OCI-LY1 (cell line): ENCODE data around the gene DAP.
"Not testable (repeated sequence)": the region's sequence is repeated elsewhere in the genome, so short reads cannot be mapped to it uniquely, and the experiment has no call there.

ENCODE experiments used
- H2AFZ ChIP-seq: fragments of 200-600 bp; sonication (generic), shearing (Covaris generic); 2 replicates; pipeline ENCODE4 v1.6.0; 2014; ENCODE audit warnings: antibody characterized with exemption, mild to moderate bottlenecking, low read length
- H3F3A ChIP-seq: fragments of 200-600 bp; sonication (generic), shearing (Covaris generic); 2 replicates; pipeline ENCODE4 v1.6.0; 2014; ENCODE audit warnings: mild to moderate bottlenecking, antibody characterized with exemption, low read length, moderate library complexity; ENCODE audit not compliant: insufficient read depth
- H3K27ac ChIP-seq: fragments of 200-600 bp; sonication (generic); 2 replicates; pipeline ENCODE4 v1.5.1; 2014; ENCODE audit warnings: low read length, mixed run types, mild to moderate bottlenecking, low read depth; ENCODE audit not compliant: poor library complexity, severe bottlenecking
- H3K27me3 ChIP-seq: fragments of 200-600 bp; sonication (generic); 2 replicates; pipeline ENCODE4 v1.6.0; 2014; ENCODE audit warnings: antibody characterized with exemption, mild to moderate bottlenecking, low read length, moderate library complexity; ENCODE audit not compliant: insufficient read depth
- H3K36me3 ChIP-seq: fragments of 200-600 bp; sonication (generic); 2 replicates; pipeline ENCODE4 v1.6.1; 2014; ENCODE audit warnings: mild to moderate bottlenecking, antibody characterized with exemption, low read length, moderate library complexity, mixed read lengths; ENCODE audit not compliant: insufficient read depth
- H3K4me1 ChIP-seq: fragments of 200-600 bp; sonication (generic); 2 replicates; pipeline ENCODE4 v1.5.1; 2014; ENCODE audit warnings: mild to moderate bottlenecking, low read length, moderate library complexity; ENCODE audit not compliant: insufficient read depth, severe bottlenecking
- H3K4me2 ChIP-seq: fragments of 200-600 bp; sonication (generic), shearing (Covaris generic); 2 replicates; pipeline ENCODE4 v1.6.1; 2014; ENCODE audit warnings: low read length
- H3K4me3 ChIP-seq: fragments of 200-600 bp; sonication (generic); 2 replicates; pipeline ENCODE4 v1.5.1; 2014; ENCODE audit warnings: low read length, low read depth, mild to moderate bottlenecking, mixed read lengths; ENCODE audit not compliant: poor library complexity, severe bottlenecking
- H3K79me2 ChIP-seq: fragments of 200-600 bp; shearing (Covaris generic); 2 replicates; pipeline ENCODE4 v1.6.1; 2016; ENCODE audit warnings: mixed run types, low read length, mixed read lengths; ENCODE audit not compliant: insufficient read depth
- H3K9ac ChIP-seq: fragments of 200-600 bp; sonication (generic), shearing (Covaris generic); 2 replicates; pipeline ENCODE4 v1.6.1; 2014; ENCODE audit warnings: mild to moderate bottlenecking, low read length, mixed read lengths
- H3K9me2 ChIP-seq: fragments of 200-600 bp; sonication (generic), shearing (Covaris generic); 2 replicates; pipeline ENCODE4 v1.6.1; 2014; ENCODE audit warnings: low read depth, mild to moderate bottlenecking, low read length, mixed read lengths
- H3K9me3 ChIP-seq: fragments of 200-600 bp; shearing (Covaris generic); 2 replicates; pipeline ENCODE4 v1.6.1; 2014; ENCODE audit warnings: low read length, mixed read lengths
- H4K20me1 ChIP-seq: fragments of 200-600 bp; sonication (generic), shearing (Covaris generic); 2 replicates; pipeline ENCODE4 v1.6.0; 2016; ENCODE audit warnings: mild to moderate bottlenecking, low read length; ENCODE audit not compliant: insufficient read depth
- EZH2 ChIP-seq: fragments of 200-600 bp; sonication (generic), shearing (Covaris generic); IDR thresholded peaks from 2 replicates; pipeline ENCODE4 v1.8.0; 2017; ENCODE audit warnings: borderline replicate concordance, mixed run types, mild to moderate bottlenecking, antibody characterized with exemption, low read length, moderate library complexity, mixed read lengths
- TF ChIP-seq, protein P1 (sequence below): fragments of 200-600 bp; sonication (generic), shearing (Covaris generic); IDR thresholded peaks from 2 replicates; pipeline ENCODE4 v1.5.1; 2017; ENCODE audit warnings: mild to moderate bottlenecking, antibody characterized with exemption, low read length, moderate library complexity, mixed read lengths

The DAP gene

DNA sequence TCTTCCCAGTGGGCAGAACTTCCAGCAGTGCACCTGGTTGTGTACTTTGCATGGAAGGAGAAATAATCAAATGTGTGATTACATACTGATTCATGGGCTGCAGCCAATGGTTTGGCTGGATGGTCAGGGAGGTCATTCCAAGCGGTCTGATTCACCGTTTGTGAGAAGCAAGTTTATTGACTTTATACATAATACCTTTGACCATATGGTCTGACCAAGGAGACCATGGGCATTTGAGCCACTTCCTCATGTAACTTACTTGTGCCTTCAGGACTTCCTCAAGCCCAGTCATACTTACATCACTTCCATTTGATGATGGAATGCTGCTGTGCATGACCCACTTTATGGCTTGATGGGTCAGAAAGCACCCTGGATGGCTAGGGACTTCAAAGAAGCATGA, 41.1 kb downstream of the DAP start:
- H3K4me3 ChIP-seq, result no peak overlapping the region
- no peaks in the 10 kb centered on the region for H3K27me3 ChIP-seq
- no peaks in the 10 kb centered on the region for H3K9me3 ChIP-seq
- no peaks in the 10 kb centered on the region for H3K79me2 ChIP-seq
- no peak overlapping the region for H3K9ac ChIP-seq
- H4K20me1 ChIP-seq, result no peaks in the 10 kb centered on the region
- no peaks in the 10 kb centered on the region for H3K9me2 ChIP-seq
- no peaks in the 10 kb centered on the region for H3K4me1 ChIP-seq
- TF ChIP-seq, protein P1, sequence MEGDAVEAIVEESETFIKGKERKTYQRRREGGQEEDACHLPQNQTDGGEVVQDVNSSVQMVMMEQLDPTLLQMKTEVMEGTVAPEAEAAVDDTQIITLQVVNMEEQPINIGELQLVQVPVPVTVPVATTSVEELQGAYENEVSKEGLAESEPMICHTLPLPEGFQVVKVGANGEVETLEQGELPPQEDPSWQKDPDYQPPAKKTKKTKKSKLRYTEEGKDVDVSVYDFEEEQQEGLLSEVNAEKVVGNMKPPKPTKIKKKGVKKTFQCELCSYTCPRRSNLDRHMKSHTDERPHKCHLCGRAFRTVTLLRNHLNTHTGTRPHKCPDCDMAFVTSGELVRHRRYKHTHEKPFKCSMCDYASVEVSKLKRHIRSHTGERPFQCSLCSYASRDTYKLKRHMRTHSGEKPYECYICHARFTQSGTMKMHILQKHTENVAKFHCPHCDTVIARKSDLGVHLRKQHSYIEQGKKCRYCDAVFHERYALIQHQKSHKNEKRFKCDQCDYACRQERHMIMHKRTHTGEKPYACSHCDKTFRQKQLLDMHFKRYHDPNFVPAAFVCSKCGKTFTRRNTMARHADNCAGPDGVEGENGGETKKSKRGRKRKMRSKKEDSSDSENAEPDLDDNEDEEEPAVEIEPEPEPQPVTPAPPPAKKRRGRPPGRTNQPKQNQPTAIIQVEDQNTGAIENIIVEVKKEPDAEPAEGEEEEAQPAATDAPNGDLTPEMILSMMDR, result no peak
- no peak for TF ChIP-seq EZH2
- no peak overlapping the region for H3K4me2 ChIP-seq
- no peak overlapping the region for H3K27ac ChIP-seq
- peaks cover 40% of the 10 kb centered on the region for H3K36me3 ChIP-seq
- H3F3A ChIP-seq, result no peaks in the 10 kb centered on the region
- no peak overlapping the region for H2AFZ ChIP-seq

DNA sequence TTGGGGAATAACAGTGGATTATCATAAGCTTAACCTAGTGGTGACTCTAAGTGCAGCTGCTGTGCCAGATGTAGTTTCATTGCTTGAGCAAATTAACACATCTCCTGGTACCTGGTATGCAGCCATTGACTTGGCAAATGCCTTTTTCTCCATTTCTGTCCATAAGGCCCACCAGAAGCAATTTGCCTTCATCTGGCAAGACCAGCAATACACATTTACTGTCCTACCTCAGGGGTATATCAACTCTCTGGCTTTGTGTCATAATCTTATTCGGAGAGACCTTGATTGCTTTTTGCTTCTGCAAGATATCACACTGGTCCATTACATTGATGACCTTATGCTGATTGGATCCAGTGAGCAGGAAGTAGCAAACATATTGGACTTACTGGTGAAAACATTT, 42.4 kb downstream of the DAP start:
- H4K20me1 ChIP-seq, H3K4me3 ChIP-seq, H3K9me3 ChIP-seq, H3K79me2 ChIP-seq, H3F3A ChIP-seq, H2AFZ ChIP-seq, H3K27ac ChIP-seq, H3K4me2 ChIP-seq, H3K4me1 ChIP-seq, H3K9me2 ChIP-seq, H3K27me3 ChIP-seq, H3K9ac ChIP-seq: not testable (repeated sequence)
- peaks cover 35% of the 10 kb centered on the region for H3K36me3 ChIP-seq

DNA sequence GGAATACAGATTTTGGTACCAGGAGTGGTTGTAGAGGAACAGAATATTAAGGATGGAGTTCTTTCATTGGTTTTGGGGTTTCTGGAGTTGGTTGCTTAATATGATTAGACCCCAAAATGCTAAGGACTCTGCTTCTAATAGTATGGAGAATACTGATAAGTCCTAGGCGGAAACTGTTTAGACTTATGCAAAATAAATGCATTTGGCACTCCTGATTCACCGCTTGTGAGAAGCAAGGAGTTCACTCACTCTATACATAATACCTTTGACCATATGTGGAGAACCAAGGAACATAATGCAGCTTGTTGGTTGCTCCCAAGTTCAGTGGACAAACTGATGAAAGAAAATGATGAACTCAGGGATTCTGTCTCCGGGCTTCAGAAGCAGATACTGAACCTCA, 44.2 kb downstream of the DAP start:
- H4K20me1 ChIP-seq, H3K4me3 ChIP-seq, H2AFZ ChIP-seq, H3K27ac ChIP-seq, H3K9me3 ChIP-seq, H3K27me3 ChIP-seq, H3F3A ChIP-seq, H3K4me2 ChIP-seq, H3K4me1 ChIP-seq, H3K79me2 ChIP-seq, H3K9ac ChIP-seq, H3K9me2 ChIP-seq: not testable (repeated sequence)
- peaks cover 28% of the 10 kb centered on the region for H3K36me3 ChIP-seq

DNA sequence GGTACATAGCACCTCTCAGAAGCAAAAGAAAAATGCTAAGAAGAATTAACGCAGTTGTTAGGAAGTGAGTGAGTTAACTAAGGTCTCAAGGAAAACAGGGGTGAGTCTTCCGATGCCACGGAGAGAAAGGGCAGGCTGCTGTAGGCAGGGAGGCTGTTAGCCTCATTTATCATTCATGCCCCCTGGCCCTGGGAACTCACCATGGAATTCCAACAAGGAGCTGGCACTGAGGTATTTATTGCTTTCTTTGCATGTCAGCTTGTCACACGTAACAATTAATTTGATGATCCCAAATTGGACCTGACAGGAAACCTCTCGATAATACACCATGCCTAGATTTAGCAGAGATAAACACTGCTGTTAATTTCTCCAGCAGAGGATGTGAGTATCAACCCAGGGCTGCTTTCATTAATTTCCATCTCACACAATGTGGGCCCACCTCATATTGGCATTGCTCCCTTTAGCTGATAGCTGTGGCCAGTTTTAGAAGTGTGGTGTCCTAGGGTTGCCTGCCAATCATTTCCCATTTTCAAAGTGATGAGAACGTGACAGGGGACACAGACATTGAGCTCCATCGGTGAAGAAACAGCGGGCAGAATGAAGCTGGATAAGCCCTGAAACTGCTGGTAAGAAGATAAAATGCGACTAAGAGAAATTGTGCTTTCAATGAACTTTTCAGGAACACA, 45.3 kb downstream of the DAP start:
- Histone ChIP-seq H3F3A (no peaks in the 10 kb centered on the region), H3K9me3 (no peaks in the 10 kb centered on the region), H4K20me1 (no peaks in the 10 kb centered on the region), H3K36me3 (peaks cover 18% of the 10 kb centered on the region), H3K4me3 (no peak overlapping the region), H2AFZ (no peak overlapping the region), H3K9me2 (no peaks in the 10 kb centered on the region), H3K9ac (no peak overlapping the region), H3K79me2 (no peaks in the 10 kb centered on the region), H3K27ac (no peak overlapping the region), H3K4me1 (no peaks in the 10 kb centered on the region), H3K27me3 (no peaks in the 10 kb centered on the region), H3K4me2 (no peak overlapping the region)
- TF ChIP-seq, protein P1, result no peak
- TF ChIP-seq EZH2, result no peak
